Thyroid gland (tissue), 4 donors: Measurements from ENCODE around the gene PHF13. TPM values are rescaled to one million over a fixed set of nuclear protein-coding genes. Genes with fewer than 3 reads are reported as not detected.
"Not testable (repeated sequence)": the region's sequence is repeated elsewhere in the genome, so short reads cannot be mapped to it uniquely, and the experiment has no call there.

ENCODE experiments used
- DNase-seq, 2 donors: peaks; one replicate each; pipeline ENCODE4 v3.0.0-alpha.2; 2019
- H3K27ac ChIP-seq, 3 donors: fragments of 200-600 bp; sonication (generic); 1 replicate in 2 of 3; 2 replicates in 1 of 3; pipeline ENCODE4 v1.5.1; 2016 to 2019; ENCODE audit warnings: mild to moderate bottlenecking in 1 of 3, moderate library complexity in 1 of 3
- H3K27me3 ChIP-seq: fragments of 200-600 bp; sonication (generic); one replicate; pipeline ENCODE4 v1.5.1; 2019
- H3K36me3 ChIP-seq, 2 donors: fragments of 200-600 bp; sonication (generic); one replicate each; pipeline ENCODE4 v1.5.1; 2016 to 2019
- H3K4me1 ChIP-seq, 2 donors: fragments of 200-600 bp; sonication (generic); one replicate each; pipeline ENCODE4 v1.5.1; 2017 to 2019
- H3K4me3 ChIP-seq, 3 donors: fragments of 200-600 bp; sonication (generic); replicated peaks in 1 of 3; 1 replicate in 2 of 3; 2 replicates in 1 of 3; pipeline ENCODE4 v1.5.1; 2016; ENCODE audit warnings: mild to moderate bottlenecking in 1 of 3
- H3K9me3 ChIP-seq: fragments of 200-600 bp; sonication (generic); one replicate; pipeline ENCODE4 v1.5.1; 2017
- POLR2A ChIP-seq, 2 donors: fragments of 450-650 bp; IDR thresholded peaks; one replicate each; pipeline ENCODE4 v1.6.1; 2017; ENCODE audit warnings: antibody characterized with exemption in 2 of 2, mild to moderate bottlenecking in 2 of 2, moderate library complexity in 1 of 2
- WGBS, 2 donors: methylation state at CpG; one replicate each; pipeline ENCODE4 v1.1.5; 2017; 5-methylcytosine and 5-hydroxymethylcytosine counted together
- intact Hi-C: fragments of 100-400 bp; cut with DNase I; formaldehyde crosslinking; loops from one replicate; pipeline ENCODE4 v1.15.1; 2023
- total RNA-seq, 4 donors: library from RNA; depleted of rRNA; stranded (reverse); fragments of >200 nt; gene quantifications; one replicate each; pipeline ENCODE4 v1.2.3, GENCODE V29; 2016
- TF ChIP-seq, protein P1 (sequence below), 6 experiments: fragments of 200-600 bp in 3 of 6; fragments of 450-650 bp in 3 of 6; sonication (generic) in 3 of 6; IDR thresholded peaks; one replicate each; pipeline ENCODE4 v1.5.1; 2016 to 2019; ENCODE audit warnings: antibody characterized with exemption in 6 of 6, mild to moderate bottlenecking in 2 of 6, inconsistent platforms in 1 of 6, moderate library complexity in 1 of 6

PHF13 gene
- total RNA-seq, 4 donors from 2014 or later = 7.8 to 14.1 (median 9.5) TPM

DNA sequence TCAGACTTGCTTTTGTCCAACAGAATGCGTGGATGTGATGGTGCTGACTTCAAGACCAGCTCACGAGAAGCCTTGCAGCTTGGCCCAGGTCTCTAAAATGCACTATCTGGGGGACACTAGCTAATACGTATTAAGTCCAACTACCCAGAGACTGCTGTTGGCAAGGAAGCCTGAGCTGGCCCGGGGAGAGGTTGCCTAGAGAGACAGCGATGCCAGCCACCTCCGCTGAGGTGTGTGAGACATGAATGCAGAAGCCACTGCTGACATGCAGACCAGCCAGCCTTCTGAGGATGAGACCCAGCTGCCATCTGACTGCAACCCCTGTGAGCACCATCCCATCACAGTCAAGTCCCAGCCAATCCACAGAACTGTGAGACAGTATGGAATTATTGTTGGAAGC lies 43.6 kb downstream of the PHF13 start:
- no peaks in the 10 kb centered on the region for H3K27me3 ChIP-seq
- DNase-seq = no peak
- H3K9me3 ChIP-seq = no peaks in the 10 kb centered on the region
- intact Hi-C loops = no loop called here
- TF ChIP-seq, protein P1, sequence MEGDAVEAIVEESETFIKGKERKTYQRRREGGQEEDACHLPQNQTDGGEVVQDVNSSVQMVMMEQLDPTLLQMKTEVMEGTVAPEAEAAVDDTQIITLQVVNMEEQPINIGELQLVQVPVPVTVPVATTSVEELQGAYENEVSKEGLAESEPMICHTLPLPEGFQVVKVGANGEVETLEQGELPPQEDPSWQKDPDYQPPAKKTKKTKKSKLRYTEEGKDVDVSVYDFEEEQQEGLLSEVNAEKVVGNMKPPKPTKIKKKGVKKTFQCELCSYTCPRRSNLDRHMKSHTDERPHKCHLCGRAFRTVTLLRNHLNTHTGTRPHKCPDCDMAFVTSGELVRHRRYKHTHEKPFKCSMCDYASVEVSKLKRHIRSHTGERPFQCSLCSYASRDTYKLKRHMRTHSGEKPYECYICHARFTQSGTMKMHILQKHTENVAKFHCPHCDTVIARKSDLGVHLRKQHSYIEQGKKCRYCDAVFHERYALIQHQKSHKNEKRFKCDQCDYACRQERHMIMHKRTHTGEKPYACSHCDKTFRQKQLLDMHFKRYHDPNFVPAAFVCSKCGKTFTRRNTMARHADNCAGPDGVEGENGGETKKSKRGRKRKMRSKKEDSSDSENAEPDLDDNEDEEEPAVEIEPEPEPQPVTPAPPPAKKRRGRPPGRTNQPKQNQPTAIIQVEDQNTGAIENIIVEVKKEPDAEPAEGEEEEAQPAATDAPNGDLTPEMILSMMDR (IDR thresholded peaks at IDR 0.05) = no peak
- TF ChIP-seq POLR2A (IDR thresholded peaks at IDR 0.05) = no peak
- H3K36me3 ChIP-seq = peaks cover 7% of the 10 kb centered on the region in 2 donors
- 96 to 97% methylated on average over 6 of the region's 6 CpGs for WGBS, 2 donors
- no peak overlapping the region for H3K27ac ChIP-seq
- H3K4me3 ChIP-seq = no peak overlapping the region
- H3K4me1 ChIP-seq = no peaks in the 10 kb centered on the region

DNA sequence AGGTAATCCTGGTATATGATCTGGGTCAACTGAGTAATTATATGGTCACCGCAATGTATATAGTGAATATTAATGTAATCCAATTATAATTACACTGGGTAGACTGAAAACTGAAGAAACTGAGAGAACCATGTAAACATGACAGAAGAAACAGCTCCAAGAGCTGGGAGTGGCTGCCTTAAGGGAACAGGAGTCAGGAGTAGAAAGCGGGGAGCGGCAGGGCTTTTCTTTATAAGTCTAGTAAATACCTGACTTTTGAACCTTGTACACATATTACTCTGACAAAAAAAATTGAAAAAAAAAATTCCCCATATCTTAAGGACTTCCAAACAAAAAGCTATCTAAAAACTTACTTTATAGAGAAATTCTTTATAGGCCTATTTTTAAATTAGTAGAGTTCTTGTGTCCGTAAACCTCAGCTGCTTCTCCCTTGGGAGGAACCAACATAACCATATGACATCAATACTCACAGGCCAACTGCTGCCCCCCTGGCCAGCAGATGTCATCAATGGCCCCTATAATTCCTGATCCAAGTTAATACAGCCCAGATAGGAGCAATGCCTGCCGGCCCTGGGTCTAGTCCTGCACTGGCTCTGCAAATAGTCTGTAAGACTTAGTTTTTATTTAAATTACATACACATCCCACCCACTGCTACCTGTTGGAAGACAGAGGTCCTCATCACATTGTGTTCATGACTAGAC lies 45.0 kb downstream of the PHF13 start:
- WGBS, 2 donors = 91 to 92% methylated on average over 5 of the region's 5 CpGs
- TF ChIP-seq, protein P1 (IDR thresholded peaks at IDR 0.05) = no peak
- TF ChIP-seq POLR2A (IDR thresholded peaks at IDR 0.05) = no peak

DNA sequence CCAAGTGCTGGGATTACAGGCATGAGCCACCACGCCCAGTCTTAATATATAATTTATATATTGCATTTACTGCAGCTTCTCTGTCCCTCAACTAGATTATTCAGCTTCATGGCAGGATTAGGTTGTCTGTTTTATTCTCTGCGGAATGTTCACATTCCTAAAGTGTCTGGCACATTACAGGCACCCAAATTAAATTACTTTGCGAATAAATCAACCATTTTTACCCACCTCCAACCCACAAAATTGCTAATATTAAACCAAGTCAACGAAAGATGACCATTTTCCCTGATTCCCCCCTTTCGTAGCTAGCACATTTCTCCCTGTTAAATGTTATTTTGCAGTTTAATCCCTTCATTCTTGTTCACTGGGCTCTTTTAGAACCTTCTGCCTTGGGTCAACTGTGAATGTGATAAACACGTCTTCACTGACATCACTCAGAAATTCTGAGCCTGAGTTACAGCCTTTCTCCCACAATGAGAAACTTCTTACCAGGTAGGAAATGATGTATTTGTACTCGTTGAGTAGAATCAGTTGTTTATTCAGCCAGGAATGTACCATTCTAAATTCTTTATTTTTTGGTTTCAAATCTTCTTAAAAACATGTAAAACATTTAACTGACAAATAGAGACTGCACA lies 47.0 kb downstream of the PHF13 start:
- H3K4me1 ChIP-seq = no peaks in the 10 kb centered on the region
- H3K27ac ChIP-seq = no peak overlapping the region
- H3K27me3 ChIP-seq = no peaks in the 10 kb centered on the region
- no peak overlapping the region for H3K4me3 ChIP-seq
- intact Hi-C loops = no loop called here
- TF ChIP-seq, protein P1 (IDR thresholded peaks at IDR 0.05) = no peak
- WGBS, 2 donors = 86 to 87% methylated on average over 7 of the region's 7 CpGs
- no peaks in the 10 kb centered on the region for H3K36me3 ChIP-seq
- no peaks in the 10 kb centered on the region for H3K9me3 ChIP-seq
- DNase-seq = no peak

More for the DNA sequence above, 45.0 kb downstream of the PHF13 start:
- peaks cover 0 to 1% of the 10 kb centered on the region in 2 donors for H3K36me3 ChIP-seq
- H3K27me3 ChIP-seq = no peaks in the 10 kb centered on the region
- no peak overlapping the region for H3K4me3 ChIP-seq
- H3K4me1 ChIP-seq = no peaks in the 10 kb centered on the region
- no peak for DNase-seq
- intact Hi-C loops = no loop called here
- H3K27ac ChIP-seq = no peak overlapping the region
- H3K9me3 ChIP-seq = no peaks in the 10 kb centered on the region

DNA sequence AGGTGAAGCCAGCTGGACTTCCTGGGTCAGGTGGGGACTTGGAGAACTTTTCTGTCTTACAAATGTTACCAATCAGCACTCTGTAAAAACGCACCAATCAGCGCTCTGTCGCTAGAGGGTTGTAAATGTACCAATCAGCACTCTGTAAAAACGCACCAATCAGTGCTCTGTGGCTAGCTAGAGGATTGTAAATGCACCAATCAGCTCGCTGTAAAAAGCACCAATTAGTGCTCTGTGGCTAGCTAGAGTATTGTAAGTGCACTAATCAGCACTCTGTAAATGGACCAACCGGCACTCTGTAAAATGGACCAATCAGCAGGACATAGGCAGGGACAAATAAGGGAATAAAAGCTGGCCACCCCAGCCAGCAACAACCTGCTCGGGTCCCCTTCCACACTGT lies 48.9 kb downstream of the PHF13 start:
- H3K4me3 ChIP-seq, H3K27me3 ChIP-seq, intact Hi-C loops, H3K27ac ChIP-seq, H3K9me3 ChIP-seq, DNase-seq, H3K4me1 ChIP-seq, H3K36me3 ChIP-seq: not testable (repeated sequence)
- WGBS, 2 donors = 97 to 100% methylated on average over 7 of the region's 7 CpGs

DNA sequence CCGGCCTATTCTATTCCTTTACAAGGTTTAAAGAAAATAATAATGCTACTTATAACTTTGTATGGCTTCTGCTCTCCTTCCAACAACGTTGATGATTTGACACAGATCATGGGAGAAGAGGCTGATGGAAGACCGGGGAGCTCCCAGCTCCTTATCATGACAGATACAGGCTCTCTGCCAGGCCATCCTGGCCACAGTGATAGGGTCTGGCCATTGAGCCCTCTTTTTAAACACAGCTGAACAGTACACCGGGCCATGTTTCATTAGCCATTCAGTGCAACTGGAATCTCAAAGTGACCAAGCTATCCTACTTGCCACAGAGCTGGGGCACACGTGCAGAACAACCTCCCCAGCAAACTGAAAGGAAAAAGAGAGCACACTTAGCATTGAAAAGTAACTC lies 53.2 kb downstream of the PHF13 start:
- no peaks in the 10 kb centered on the region for H3K27me3 ChIP-seq
- no peaks in the 10 kb centered on the region for H3K9me3 ChIP-seq
- no peak overlapping the region for H3K27ac ChIP-seq
- no peak for DNase-seq
- H3K36me3 ChIP-seq = peaks cover 7 to 8% of the 10 kb centered on the region in 2 donors
- H3K4me1 ChIP-seq = no peaks in the 10 kb centered on the region
- 93 to 96% methylated on average over 5 of the region's 5 CpGs for WGBS, 2 donors
- H3K4me3 ChIP-seq = no peak overlapping the region
- intact Hi-C loops = no loop called here
- TF ChIP-seq POLR2A (IDR thresholded peaks at IDR 0.05) = no peak
- TF ChIP-seq, protein P1 (IDR thresholded peaks at IDR 0.05) = no peak
